Neural progenitor cell (in vitro differentiated cells): ENCODE results near the gene MCF2L2.

Experiments used
- EZH2 ChIP-seq: fragments of 200-600 bp; sonication (generic); IDR thresholded peaks from 2 replicates; pipeline ENCODE4 v1.6.1; 2017; ENCODE audit warnings: antibody characterized with exemption, mild to moderate bottlenecking, moderate library complexity
- EZH2phosphoT487 ChIP-seq: fragments of 200-600 bp; sonication (generic); IDR thresholded peaks from 2 replicates; pipeline ENCODE4 v1.6.1; 2017; ENCODE audit warnings: antibody characterized with exemption
- TF ChIP-seq, protein P1 (sequence below): fragments of 200-600 bp; sonication (generic); IDR thresholded peaks from 2 replicates; pipeline ENCODE4 v1.5.1; 2017; ENCODE audit warnings: antibody characterized with exemption, mild to moderate bottlenecking

DNA sequence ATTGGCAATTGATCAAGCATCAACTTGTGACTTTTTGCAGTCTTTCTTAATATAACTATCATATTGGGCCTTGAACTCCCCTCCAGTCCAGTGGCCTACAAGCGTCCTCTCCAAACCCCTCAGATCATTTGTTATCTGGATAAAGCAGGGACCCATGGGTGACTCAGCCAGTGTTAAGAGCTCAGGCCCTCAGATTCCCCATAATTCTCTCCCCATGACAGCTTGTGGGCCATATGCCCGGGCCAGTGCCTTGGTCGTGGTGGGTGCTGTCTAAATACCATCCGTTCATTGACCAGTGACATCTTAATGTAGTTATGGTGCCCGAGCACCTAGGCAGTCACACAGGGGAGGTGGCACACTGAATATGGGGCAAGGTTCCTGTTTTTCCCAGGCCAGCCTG is 18.1 kb downstream of the MCF2L2 start:
- TF ChIP-seq, protein P1, sequence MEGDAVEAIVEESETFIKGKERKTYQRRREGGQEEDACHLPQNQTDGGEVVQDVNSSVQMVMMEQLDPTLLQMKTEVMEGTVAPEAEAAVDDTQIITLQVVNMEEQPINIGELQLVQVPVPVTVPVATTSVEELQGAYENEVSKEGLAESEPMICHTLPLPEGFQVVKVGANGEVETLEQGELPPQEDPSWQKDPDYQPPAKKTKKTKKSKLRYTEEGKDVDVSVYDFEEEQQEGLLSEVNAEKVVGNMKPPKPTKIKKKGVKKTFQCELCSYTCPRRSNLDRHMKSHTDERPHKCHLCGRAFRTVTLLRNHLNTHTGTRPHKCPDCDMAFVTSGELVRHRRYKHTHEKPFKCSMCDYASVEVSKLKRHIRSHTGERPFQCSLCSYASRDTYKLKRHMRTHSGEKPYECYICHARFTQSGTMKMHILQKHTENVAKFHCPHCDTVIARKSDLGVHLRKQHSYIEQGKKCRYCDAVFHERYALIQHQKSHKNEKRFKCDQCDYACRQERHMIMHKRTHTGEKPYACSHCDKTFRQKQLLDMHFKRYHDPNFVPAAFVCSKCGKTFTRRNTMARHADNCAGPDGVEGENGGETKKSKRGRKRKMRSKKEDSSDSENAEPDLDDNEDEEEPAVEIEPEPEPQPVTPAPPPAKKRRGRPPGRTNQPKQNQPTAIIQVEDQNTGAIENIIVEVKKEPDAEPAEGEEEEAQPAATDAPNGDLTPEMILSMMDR: no peak
- no peak for TF ChIP-seq EZH2
- TF ChIP-seq EZH2phosphoT487: no peak
